GM18498 (cell line): ENCODE results near the gene TECR.
"Not testable (repeated sequence)": the region's sequence is repeated elsewhere in the genome, so short reads cannot be mapped to it uniquely, and the experiment has no call there.

Experiments used
- ATAC-seq: cut with Tn5 transposase; IDR thresholded peaks from one replicate; pipeline ENCODE4 v1.9.1; 2021; ENCODE audit warnings: mild to moderate bottlenecking, moderate library complexity; ENCODE audit not compliant: unreplicated experiment

The TECR gene

DNA sequence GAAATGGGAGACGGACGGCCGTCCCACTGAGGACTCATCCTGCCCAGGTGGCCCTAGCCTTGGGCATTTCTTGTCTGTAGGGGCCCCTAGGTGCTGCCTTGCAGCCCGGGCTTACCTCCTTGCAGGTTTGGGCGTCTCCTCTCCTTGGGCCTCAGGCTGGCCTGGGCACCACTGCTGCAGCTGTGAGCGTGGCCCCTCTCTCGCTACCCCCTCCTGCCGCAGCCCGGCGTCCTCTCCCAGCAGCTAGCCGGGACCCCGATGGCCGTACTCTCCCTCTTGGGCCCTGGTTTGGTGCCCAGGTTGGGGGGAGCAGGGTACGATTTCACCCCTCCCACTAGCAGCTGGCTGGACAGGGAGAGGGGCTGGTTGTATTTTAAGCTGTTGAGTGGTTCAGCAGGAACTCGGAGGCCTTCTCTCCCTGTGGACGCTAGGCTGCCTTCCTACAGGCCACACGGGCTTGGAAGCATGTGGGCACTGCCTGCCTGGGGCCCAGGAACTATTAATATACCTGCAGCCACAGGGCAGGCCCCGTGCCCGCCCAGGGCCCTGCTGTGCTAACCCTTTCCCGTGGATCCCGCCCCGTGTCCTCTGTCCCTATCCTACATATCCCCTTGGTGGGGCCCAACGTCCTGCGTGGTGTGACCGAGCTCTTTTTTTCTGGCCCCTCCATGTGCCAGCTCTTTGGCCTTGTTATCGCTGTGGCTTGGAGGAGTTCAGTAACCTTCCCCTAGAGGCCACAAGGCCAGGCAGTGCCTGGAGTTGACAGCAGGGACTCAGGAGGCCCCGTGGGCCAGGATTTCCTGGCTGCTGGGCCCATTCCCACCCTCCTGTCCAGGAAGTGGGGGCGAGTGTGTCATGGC, 30.8 kb downstream of the TECR start:
- no peak for ATAC-seq

DNA sequence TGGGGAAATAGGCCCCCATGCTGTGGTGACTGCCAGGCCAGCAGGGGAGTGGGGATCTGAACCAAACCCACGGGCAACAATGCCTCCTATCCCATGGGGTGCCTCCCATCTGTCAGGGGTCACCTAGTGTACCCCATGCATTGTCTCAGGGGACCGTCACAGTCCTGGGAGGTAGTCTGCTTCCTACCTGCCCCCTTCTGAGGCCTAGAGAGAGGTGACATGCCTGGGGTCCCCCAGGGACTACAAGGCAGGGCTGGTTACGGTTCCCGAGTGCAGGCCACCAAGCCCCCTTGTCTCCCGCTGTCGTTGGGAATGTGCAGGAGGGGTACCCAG, 31.3 kb downstream of the TECR start:
- no peak for ATAC-seq

DNA sequence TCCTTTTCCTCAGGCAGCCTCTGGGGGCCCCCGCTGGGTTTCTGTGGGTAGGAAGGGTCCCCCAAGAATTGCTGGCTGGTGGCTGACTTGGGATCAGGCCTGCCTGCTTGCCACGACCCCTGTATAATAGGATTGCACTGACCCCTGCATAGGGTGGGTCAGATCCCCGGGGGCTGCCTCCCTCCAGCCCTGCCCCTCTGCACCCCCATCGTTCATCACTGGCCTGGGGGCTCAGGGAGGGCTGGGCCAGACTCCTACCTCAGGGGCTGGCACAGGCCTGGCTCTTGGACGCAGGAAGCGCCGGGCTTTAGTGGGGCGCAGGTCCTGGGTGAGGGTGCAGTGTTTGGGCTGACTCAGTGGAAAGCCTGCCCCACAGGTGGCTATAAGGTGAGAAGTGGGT, 31.9 kb downstream of the TECR start:
- ATAC-seq: no peak

DNA sequence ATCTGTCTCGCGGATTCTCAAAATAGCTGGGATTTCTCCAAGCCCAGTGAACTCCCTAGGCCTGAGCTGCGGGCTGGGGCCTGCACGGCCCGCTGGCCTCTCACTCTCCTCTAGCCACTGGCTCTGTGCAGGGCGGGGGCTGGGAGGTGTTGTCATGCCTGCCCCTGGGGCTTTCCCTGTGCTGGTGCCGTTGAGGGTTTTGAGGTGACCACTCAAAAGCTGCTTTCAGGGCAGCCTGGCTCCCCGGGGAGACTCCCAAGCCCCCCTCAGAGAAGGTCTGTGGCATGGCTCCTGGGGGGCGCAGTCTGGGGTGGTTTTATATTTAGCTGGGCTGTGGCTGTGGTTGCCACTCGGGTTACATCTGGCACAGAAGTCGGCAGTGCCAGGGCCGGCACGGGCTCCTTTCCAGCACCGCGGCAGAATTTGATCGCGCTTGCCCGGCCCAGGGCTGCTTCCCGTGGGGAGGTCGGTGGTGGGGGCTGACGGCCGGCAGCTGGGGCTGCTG, 32.5 kb downstream of the TECR start:
- ATAC-seq: no peak

DNA sequence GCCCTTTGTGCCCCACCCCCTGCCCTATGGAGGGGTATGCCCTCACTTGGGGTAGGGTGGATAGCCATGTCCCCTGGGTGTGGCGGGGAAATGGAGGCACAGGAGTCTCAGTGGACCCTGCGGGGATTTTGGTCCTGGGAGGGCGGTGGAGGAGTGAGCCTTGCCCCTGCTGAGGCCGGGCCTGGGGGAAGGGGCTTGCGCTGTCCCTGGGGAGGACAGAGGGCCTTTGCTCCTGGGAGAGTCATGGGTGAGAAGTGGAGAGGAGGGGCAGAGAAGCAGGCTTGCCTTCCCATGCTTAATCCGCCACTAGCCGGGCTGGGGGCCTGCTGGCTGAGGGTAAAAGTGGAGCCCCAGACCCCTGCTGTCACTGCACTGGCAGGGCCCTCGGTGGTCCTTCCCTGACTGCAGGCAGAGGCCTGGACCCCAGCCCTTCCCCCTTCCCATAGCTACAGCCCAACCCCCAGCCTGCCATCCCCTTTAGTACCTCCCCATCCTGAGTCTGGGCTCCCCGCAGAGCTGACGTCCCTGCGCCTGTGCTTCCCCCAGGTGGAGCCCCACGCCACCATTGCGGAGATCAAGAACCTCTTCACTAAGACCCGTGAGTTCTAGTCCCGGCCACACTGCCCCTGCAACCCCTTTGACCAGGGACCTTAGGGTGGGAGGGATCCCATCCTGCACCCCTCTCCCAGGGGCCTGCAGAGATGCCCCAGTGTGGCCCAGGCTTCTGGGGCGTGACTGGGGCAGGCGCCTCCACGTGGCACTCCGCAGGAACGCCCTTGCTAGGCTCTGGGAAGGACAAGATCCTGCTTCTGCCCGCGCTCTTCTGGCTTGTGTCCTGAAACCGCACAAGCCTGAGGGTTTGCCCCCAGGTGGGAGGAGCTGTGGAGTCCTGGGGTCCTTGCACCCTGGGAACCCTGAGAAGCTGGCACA, 33.5 kb downstream of the TECR start:
- no peak for ATAC-seq

DNA sequence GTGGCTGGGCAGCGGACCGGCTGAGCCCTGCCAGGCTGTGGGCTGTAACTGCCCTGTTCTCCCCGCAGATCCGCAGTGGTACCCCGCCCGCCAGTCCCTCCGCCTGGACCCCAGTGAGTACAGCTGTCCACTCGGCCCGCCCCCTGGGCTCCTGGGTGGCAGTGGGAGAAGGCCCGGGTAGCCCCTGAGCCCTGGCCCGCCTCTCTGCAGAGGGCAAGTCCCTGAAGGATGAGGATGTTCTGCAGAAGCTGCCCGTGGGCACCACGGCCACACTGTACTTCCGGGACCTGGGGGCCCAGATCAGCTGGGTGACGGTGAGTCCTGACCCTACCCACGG, 34.2 kb downstream of the TECR start:
- no peak for ATAC-seq

DNA sequence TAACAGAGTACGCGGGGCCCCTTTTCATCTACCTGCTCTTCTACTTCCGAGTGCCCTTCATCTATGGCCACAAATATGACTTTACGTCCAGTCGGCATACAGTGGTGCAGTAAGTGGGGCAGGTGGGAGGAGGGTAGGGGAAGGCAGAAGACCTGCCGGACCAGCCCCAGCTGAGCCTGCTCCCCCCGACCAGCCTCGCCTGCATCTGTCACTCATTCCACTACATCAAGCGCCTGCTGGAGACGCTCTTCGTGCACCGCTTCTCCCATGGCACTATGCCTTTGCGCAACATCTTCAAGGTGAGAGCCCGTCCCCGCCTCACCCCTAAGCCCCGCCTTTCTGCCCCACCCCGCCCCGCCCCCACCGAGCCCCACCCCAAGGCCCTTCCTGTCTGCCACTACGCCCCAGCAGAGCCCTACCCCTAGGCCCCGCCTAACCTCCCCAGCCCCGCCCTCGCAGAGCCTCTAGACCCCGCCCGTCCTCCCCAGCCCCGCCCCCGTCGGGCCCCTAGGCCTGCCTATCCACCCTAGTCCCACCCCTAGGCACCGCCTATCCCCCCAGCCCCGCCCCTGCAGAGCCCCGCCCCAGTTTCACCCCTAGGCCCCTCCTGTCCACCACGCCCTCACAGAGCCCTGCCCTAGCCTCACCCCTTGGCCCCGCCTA, 34.7 kb downstream of the TECR start:
- ATAC-seq: no peak

DNA sequence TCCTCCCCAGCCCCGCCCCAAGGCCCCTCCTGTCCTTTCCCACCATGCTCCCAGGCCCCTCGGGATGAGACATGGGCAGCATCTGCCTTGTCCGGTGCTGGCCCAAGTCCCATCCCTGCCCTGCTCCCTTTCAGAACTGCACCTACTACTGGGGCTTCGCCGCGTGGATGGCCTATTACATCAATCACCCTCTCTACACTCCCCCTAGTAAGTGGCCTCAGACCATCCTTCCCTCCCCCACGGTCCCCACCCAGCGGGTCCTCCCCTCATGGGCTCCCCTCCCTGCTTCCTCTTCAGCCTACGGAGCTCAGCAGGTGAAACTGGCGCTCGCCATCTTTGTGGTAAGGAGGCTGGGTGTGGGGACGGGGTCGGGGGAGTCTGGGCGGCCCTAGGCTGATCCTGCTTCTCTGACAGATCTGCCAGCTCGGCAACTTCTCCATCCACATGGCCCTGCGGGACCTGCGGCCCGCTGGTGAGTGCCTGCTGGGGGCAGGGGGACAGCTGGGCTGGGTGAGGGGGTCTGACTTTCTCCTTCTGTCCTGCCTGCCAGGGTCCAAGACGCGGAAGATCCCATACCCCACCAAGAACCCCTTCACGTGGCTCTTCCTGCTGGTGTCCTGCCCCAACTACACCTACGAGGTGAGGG, 35.4 kb downstream of the TECR start:
- ATAC-seq: not testable (repeated sequence)

DNA sequence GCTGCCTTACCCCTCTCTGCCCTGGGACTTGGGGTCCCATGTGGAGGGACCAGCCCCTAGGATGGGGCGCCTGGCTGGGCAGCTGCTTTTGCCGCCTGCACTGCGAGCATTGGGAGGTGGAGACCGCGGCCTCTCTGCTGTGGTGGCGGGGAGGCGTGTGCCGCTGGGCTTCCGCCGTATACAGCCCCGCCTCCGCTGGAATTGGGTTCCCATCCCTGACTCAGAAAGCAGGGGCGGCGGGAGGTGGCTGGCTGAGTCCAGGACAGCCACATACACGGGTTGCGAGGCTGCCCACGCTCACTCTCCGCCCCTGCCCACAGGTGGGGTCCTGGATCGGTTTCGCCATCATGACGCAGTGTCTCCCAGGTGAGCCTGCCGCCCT, 35.9 kb downstream of the TECR start:
- ATAC-seq: no peak

DNA sequence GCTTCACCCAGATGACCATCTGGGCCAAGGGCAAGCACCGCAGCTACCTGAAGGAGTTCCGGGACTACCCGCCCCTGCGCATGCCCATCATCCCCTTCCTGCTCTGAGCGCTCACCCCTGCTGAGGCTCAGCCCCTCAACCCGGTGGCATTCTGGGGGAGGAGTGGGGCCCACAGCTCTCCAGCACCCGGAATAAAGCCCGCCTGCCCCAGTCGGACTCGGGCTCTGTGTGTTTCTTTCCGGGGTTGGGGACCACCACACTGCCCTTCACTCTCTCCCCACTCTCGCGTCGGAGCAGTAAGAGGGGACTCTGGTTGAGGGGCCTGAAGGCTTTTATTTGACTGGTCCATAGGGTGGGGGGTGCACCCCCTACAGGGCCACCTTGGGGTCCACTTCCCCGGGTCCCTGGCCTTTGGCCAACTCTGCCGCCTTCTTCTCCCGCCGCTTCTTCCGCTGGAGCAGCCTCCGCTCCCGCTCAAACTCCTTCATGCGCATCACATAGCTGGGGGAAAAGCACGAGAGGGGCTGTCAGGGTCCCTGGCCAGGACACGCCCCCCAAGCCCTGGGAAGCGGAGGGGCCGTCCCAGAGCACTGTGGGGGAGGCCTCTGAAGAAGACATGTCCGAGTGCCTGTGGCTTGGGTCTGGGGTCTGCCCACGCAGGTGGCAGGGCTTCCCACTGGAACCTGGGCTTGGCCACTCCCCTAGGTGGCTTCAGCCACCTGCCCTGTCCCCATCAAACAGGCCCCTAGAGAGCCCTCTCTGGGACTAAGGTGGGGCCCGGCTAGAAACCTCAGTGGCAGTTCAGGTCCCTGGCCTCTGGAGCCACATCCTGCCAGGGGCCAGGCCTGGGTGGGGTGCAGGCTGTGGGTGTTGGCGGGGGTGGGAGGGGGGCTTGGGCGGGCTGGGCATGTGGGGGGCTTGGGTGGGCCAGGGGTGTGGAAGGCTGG, 36.6 kb downstream of the TECR start:
- no peak for ATAC-seq

DNA sequence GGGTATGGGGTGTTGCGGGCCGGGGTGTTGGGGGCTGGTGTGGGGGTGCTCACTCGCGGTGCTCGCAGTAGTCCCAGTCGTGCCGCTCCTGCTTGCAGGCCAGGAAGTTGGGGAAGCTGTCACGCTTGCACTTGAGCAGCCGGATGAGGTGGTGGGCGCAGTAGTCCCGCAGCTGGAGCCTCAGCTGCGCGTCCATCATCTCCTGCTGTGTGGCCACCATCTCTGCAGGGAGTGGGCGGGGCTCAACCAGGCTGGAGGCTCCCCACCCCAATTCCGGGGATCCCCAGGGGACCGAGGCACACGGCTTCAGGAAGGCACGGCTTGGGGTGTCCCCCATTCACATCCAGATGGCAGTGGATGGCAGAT, 37.3 kb downstream of the TECR start:
- no peak for ATAC-seq

DNA sequence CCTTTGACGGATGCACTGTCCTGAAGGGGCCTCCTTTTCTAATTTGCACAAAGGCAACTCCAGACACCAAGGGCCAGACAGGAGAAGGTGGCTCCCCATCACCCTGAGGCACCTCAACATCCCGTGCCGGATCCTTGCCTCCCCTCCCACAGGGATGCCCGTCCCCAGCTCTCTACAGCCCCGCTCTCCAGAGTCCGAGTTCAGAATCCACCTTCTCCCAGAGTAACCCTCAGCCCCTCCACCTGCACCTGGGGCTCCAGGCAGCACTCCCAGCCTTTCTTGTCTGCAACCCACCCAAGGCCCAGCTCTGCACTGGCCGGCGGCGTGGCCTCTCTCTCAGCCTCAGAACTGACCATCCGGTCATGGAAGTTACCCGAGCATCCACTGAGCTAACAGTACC, 37.7 kb downstream of the TECR start:
- ATAC-seq: no peak

DNA sequence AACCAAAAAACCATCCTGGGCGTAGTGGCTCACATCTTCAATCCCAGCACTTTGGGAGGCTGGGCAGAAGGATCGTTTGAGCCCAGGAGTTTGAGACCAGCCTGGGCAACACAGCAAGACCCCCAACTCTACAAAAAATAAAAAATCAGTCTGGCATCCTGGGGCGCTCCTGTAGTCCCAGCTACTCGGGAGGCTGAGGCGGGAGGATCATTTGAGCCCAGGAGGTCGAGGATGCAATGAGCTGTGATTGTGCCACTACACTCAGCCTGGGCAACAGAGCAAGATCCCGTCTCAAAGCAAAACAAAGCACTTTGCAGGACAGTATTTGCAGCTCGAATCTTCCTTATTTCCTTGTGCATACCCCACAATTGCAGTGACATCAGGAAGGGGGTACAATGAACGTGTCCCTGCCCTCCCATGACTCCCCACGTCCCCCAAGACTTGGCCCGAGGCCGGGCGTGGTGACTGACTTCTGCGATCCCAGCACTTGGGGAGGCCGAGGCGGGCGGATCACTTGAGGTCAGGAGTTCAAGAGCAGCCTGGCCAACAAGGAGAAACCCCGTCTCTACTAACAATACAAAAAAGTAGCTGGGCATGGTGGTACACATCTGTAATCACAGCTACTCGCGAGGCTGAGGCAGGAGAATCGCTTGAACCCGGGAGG, 41.6 kb downstream of the TECR start:
- no peak for ATAC-seq

DNA sequence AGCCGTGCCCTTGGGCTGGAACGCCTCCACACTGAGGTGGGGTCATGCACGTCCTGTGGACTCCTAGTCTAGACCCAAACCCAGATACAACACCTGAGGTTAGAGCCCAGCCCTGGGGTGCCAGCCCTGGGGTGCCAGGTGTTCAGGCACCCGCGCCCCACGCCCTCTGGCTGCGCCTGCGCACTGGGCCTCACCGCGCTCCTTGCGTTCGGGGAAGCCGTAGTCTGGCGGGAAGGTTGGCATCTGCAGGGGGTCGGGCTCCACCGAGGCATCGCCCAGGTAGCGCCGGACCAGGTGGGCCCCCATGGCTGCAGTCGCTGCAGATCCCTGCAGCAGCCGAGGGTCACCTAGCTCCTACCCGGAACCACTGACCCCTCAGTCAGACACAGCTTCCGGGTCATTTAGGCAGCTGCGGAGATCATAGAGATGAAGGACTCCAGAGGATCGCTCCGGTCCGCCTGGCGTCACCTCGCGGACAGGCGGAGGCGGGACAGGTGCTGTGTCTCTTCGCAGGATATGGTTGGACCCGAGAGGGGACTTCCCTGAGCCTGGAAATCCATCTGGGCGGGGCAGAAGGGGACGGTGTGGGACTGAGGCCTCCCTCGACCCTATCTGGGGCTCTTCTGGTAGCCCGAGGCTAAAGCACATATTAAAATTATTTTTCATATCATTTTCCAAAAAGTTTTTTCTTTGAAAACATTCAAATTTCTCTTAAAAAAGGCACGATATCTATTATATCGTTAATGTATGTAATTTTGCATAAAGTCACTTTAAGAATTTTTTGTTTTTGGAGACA, 42.5 kb downstream of the TECR start, which contains the start of gene NDUFB7:
NDUFB7 (minus strand) TSS at position 372 of the 796 bp plus-strand sequence; CDS start at position 306, 66 bp downstream.
- peak; percentile 87 for ATAC-seq

DNA sequence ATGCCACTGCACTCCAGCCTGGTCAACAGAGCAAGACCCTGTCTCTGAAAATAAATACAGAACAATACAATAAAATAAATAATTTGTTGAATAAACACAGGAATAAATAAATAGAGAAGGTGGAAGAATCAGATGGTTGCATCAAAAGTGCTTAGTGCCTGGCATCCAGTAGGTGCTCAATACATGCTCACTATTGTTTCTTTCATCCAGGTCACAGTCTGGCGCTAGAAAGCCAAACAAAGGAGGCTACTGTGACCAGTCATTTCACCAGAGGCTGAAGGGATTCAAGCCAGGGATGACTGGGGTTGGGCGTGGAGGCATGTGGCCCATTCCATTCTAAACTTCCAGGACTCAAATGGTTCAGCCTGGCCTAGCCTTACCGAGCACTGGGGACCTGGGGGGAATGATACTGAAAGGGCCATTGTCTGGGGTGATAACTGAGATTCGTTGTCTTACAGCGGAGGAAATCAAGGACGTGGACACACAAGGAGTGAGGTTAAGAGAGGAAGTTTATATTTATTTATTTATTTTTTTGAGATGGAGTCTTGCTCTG, 46.1 kb downstream of the TECR start:
- ATAC-seq: no peak

DNA sequence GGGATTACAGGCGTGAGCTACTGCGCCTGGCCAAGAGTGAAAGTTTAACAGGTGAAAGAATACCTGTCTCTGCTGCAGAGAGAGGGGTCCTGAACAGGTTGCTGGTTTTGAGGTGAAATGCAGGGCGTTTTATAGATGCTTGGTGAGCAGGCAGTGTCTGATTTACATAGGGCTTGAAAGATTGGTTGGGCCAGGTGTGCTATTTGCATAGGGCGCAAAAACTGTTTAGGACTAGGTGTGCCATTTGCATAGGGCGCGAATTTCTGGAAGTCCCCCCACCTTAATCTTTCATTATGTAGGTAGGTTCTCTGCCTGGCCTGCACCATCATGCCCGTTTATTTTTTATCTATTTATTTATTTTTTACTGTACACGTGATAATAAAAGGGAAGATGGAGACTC, 47.0 kb downstream of the TECR start:
- no peak for ATAC-seq

DNA sequence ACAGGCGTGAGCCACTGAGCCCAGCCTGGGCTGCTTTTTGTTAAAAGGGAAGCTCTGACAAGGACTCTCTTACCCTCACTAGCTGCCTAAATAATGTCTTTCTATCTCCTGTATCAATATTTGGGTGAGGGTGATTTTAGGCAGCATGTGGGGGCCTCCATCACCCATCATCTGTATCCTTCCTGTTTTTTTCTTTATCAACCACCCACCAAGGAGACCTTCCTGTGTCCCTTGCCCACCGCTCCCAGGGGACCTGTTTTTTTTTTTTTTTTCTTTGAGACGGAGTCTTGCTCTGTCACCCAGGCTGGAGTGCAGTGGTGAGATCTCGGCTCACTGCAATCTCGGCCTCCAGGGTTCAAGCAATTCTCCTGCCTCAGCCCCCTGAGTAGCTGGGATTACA, 47.9 kb downstream of the TECR start:
- ATAC-seq: no peak

DNA sequence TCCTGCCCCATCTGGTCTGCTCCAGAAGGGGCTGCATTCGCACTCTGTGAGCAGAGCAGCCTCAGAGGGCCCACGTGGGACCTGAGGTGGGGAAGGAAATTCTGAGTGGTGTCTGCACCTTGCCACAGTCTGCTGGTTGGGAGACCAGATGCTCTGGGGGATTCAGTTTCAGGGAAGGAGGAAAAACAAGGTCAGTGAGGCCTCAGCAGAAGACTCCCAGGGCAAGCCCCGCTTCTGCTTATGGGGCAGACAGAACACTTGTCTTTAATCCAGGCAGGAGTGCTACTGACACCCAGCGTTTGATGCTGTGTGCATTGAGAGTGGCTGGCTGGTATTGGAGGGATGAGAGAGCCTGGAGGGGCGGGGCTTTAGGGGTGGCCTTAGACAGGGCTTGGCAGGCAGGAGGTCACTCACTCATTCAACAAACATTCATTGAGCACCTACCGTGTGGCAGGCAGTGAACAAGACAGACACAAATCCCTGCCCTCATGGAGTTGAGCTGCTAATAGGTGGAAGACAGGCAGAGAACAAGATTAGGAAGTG, 48.6 kb downstream of the TECR start:
- no peak for ATAC-seq
